ENCODE data around the gene WNT16.

- no peak for TF ChIP-seq CTCF (conservative IDR thresholded peaks at IDR 0.05; ENCODE audit: low read depth in 2 of 2)
- no peak for TF ChIP-seq EZH2phosphoT487 (IDR thresholded peaks at IDR 0.05; ENCODE audit: unreplicated experiment)
- TF ChIP-seq POLR2AphosphoS5 (IDR thresholded peaks at IDR 0.05; ENCODE audit: low read depth) = no peak
- no peak for TF ChIP-seq EZH2 (IDR thresholded peaks at IDR 0.05; ENCODE audit: low read depth, unreplicated experiment)
- no peak for TF ChIP-seq REST (IDR thresholded peaks at IDR 0.05; ENCODE audit: unreplicated experiment)
- no peak for TF ChIP-seq CREB1 (CRISPR knock-in tag; IDR thresholded peaks at IDR 0.05; ENCODE audit: low read depth)
- no peak for TF ChIP-seq ZNF331 (CRISPR knock-in tag; IDR thresholded peaks at IDR 0.05; ENCODE audit: low read depth)
- TF ChIP-seq ETS1 (IDR thresholded peaks at IDR 0.05) = no peak
- no peak for TF ChIP-seq JUNB (IDR thresholded peaks at IDR 0.05; ENCODE audit: unreplicated experiment)
- no peak for TF ChIP-seq STAT1 (IDR thresholded peaks at IDR 0.05; ENCODE audit: unreplicated experiment)
- TF ChIP-seq ZNF462 (CRISPR knock-in tag; IDR thresholded peaks at IDR 0.05) = no peak
- no peak for TF ChIP-seq ZNF114 (CRISPR knock-in tag; IDR thresholded peaks at IDR 0.05)
Measured at GRCh38 chr7:121390109-121390508, 61.3 kb downstream of the WNT16 start.
